Measurements from ENCODE around the gene GYPC.
"Not testable (repeated sequence)": the region's sequence is repeated elsewhere in the genome, so short reads cannot be mapped to it uniquely, and the experiment has no call there.

Gene GYPC

GRCh38 chr2:126700677-126701076 lies 44.7 kb downstream of the GYPC start:
- DNase-seq = no peak

GRCh38 chr2:126703311-126703710 lies 47.4 kb downstream of the GYPC start:
- no peak for DNase-seq

- DNase-seq = no peak
Measured at GRCh38 chr2:126704434-126705160, 48.6 kb downstream of the GYPC start.

- DNase-seq = no peak
Measured at GRCh38 chr2:126707191-126707590, 51.2 kb downstream of the GYPC start.

GRCh38 chr2:126707941-126708340 lies 52.0 kb downstream of the GYPC start:
- no peak for DNase-seq

GRCh38 chr2:126714191-126714965 lies 58.4 kb downstream of the GYPC start:
- no peak for DNase-seq

GRCh38 chr2:126715111-126715510 lies 59.2 kb downstream of the GYPC start:
- DNase-seq = no peak

- DNase-seq = no peak
Measured at GRCh38 chr2:126715576-126716406, 59.8 kb downstream of the GYPC start.

- DNase-seq = not testable (repeated sequence)
Measured at GRCh38 chr2:126717277-126717676, 61.3 kb downstream of the GYPC start.

GRCh38 chr2:126717928-126718327 lies 62.0 kb downstream of the GYPC start:
- no peak for DNase-seq

GRCh38 chr2:126719191-126719832 lies 63.4 kb downstream of the GYPC start:
- no peak for DNase-seq

- no peak for DNase-seq
Measured at GRCh38 chr2:126719833-126720351, 63.9 kb downstream of the GYPC start.

GRCh38 chr2:126720638-126721037 lies 64.7 kb downstream of the GYPC start:
- DNase-seq = no peak

- no peak for DNase-seq
Measured at GRCh38 chr2:126722081-126722480, 66.1 kb downstream of the GYPC start.

GRCh38 chr2:126722546-126722945 lies 66.6 kb downstream of the GYPC start:
- DNase-seq = no peak

GRCh38 chr2:126723281-126723815 lies 67.4 kb downstream of the GYPC start:
- DNase-seq = no peak

GRCh38 chr2:126725580-126725979 lies 69.6 kb downstream of the GYPC start:
- DNase-seq = no peak

GRCh38 chr2:126729896-126730295 lies 73.9 kb downstream of the GYPC start:
- no peak for DNase-seq

- DNase-seq = no peak
Measured at GRCh38 chr2:126730655-126731054, 74.7 kb downstream of the GYPC start.

- DNase-seq = no peak
Measured at GRCh38 chr2:126731353-126731752, 75.4 kb downstream of the GYPC start.

- DNase-seq = no peak
Measured at GRCh38 chr2:126732682-126733245, 76.8 kb downstream of the GYPC start.

GRCh38 chr2:126733795-126734194 lies 77.8 kb downstream of the GYPC start:
- DNase-seq = no peak
